NCI-H1092 treated with DMSO at 0.1 percent for 48 hours (cell line): Measurements from ENCODE around the gene ADRA2B.

ENCODE experiments used
- DNase-seq: peaks from one replicate; lab custom pipeline; 2025; lab: John Stamatoyannopoulos, UW

Gene ADRA2B

DNA sequence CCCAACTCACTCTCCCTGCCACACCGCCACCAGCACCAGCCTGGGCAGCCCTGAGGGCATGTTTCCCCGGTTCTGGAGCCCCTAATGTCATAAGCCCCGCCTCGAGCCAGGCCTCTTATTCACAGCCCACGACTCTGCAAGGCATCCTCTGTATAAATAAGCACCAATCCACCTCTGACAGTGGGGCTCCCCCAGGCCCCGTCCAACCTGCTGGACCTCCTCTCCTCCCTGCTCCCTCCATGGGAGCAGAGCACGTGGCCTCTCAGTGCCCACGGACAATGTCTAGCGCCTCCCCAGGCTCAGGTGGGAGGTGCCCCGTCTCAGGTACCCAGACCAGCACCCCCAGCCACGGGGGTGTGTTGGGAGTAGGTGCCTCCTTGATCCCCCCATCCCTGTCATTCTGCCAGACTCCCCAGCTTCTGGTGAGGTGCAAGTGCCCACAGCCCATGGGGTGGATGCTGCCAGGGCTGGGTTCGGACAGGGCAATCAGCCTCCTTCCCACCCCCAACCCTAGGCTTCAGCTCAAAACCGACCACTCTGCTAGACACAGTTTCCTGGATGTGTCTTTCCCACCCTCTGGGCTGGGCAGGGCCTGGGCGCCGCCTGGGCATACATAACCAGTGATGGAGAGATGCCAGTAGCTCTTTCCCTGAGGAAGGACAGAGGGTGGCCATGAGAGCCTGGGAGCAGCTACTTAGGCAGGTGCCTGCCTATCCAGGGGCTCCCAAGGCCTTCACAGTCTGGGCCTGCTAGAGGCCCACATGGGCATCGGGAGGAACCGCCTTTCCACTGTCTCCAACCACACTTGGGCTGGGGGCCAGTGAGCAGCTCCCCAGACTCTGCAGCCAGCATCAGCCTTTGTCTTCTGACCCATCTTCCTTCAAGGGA lies 1.6 kb upstream of the ADRA2B start:
- DNase-seq = no peak

- peak; percentile 5 for DNase-seq
Measured at GRCh38 chr2:96116879-96117533, 635 bp upstream of the ADRA2B start.

- DNase-seq = no peak
Measured at GRCh38 chr2:96115631-96116423, 544 bp downstream of the ADRA2B start.

DNA sequence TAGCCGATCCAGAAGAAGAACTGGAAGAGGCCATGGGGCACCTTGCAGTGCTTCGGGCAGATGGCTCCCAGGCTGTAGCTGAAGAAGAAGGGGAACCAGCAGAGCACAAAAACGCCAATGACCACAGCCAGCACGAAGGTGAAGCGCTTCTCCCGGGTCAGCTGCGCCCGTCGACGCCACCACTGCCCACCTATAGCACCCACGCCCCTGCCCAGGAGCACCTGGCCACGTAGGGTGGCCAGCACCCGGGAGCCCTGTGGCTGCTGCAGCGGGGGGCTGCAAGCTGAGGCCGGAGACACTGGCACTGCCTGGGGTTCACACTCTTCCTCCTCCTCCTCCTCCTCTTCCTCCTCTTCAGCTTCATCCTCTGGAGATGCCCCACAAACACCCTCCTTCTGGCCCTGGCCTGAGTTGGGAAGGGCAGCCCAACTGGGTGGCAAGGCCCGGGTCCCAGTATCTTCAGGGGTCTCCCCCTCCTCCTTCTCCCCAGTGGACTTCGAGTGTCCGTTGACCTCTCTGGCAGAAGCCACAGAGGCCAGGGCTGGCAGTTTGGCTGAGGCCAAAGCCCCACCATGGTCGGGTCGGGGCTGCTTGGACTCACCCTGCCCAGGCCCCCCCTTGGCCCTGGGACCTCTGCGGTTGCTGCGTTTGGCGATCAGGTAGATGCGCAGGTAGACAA lies 1.3 kb downstream of the ADRA2B start:
- no peak for DNase-seq

- no peak for DNase-seq
Measured at GRCh38 chr2:96114546-96114902, 1.8 kb downstream of the ADRA2B start.

DNA sequence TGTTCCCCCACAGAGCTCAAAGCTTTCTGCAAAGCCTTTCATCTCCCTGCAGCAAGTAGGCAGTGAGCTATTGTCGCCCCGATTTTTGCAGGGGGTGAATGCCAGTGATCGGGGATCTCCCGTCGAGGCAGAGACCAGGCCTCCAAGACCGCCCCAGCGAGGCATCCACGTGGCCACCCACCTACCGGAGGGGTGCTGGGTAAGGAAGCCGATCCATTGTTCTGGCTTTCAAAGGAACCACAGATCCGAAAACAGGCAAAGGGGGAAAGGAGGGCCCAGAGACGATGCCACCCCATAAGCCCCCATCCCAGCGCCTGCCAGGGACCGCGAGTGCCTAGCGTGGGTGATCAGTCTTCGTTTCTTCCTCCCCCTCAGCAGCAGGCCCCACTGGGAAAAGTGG lies 2.4 kb downstream of the ADRA2B start:
- no peak for DNase-seq

GRCh38 chr2:96113367-96113677 lies 3.0 kb downstream of the ADRA2B start:
- no peak for DNase-seq

DNA sequence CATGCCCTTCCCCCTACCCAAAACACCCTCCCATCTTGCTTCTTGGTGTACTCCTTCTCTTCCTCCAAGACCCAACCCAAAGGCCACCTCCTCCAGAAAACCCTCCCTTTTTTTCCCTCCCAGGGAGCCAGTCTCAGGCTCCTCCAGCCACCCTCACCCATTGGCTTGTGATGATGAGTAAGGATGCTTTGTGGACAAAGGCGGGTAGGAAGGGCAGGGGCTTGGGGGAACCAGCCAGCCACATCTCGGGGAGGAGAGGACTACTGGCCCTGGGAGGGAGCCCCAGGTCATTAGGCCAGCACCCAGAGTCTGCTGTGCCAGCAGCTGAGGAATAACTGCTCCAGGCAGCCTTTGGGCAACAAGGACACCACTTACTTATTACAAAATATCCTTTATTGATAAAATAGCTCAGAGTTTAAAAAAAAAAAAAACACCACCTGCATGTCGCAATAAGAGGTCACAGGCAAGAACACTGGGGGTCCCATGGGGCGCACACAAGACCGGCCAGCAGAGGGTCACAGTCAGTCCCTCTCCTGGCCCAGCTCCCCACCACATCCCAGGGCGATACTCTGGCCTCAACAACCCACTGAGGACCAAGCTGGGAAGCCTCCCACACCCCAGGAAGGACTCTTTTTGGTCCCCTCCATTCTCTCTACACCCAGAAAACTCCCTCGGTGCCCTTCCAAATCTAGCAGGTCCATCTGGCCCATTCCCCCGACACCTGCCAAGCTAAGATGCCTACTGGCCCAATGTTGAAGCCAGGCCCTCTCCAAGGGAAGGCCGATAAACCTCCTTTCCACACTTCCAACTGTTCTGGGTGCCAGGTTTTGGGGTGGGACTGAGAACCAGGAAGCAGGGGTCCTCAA lies 3.6 kb downstream of the ADRA2B start:
- DNase-seq = no peak

DNA sequence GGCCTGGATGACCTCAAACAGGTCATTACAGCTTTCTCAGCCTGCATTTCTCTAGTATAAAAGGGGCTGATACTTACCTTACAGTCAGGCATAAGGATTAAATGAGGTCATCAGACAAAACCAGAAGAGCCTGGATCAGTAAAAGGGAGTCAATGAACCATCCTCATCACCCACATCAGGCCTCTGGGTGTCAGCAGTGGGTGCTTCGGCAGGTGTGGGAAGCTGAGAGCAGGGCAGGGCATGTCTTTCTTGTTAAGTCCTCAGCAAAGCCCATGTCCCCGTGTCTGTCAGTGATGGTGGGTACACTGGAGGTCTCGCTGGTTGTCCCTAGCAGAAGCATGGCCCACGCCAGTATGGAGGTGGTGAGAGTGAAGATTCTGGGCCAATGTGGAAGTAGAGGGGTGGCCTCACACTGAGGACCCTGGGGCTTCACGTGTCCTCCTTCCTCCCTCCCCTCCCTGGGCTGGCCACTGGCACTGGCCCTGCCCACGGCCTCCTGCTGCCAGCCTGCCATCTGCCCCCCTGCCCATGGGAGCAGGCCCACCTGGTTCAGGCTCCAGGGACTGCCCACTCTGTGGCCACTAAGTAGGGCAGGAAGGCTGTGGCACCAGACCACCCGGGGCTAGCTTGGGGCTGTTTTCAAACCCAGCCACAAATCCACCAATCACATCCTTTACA lies 4.4 kb downstream of the ADRA2B start:
- DNase-seq = no peak

DNA sequence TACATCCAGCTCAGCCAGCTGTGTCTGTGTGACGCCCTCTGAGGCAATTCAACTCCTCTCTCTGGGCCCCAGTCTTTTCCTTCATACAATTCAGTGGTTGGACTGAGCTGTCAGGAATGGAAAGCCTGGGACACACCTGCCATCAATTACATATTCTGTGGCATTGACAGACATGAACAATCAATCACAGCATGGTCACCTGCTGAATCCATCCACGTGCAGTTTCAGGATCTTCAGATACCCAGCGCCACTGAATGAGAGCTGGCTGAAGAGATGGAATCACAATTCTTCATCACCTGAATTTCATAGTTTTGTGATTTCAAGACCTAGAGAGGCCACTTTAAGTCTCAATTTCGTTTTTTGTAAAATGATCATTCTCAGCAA lies 5.1 kb downstream of the ADRA2B start:
- DNase-seq = no peak

GRCh38 chr2:96110621-96111256 lies 5.6 kb downstream of the ADRA2B start:
- DNase-seq = no peak

DNA sequence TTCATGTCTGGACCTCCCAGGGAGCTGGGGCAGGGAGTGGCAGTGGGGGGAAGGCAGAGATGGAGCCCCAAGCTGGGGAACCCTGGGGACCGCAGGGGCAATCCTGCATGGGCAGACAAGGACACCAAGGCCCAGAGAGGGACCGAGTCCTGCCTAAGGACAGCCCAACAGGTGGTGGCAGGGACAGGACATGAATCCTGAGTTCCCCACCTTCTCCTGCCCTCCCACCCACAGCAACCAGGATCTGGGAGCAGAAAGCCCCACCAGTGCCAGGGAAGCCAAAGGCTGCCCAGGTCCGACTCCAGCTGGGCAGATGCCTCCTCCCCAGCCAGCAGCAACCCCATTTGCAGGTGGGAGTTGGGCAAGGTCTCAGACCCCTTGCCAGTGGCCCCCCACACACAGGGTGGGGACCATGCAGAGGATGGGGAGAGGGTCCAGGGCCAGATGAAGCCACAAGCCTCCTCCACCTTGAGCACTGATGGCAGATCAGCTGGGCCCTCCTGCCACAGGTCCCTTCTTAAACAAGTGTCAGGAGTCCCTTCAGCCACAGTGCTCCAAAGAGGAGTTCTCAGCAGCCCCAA lies 6.3 kb downstream of the ADRA2B start:
- DNase-seq = no peak

DNA sequence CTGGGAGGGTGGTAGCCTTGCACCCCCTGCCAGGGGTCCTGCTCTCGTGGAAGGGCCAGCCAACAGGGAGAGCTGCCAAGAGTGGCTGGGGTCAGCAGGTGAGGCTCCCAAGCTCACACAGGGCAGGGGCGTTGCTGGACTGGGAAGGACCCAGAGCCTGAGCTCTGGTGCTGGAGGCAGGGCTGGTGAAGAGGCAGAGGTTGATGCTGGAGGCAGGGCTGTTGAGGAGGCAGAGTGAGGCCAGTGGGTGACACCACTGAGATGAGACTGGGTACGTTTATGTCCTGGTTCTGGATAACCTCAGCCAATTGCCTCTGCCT lies 7.0 kb downstream of the ADRA2B start:
- no peak for DNase-seq

GRCh38 chr2:96108541-96109360 lies 7.6 kb downstream of the ADRA2B start:
- no peak for DNase-seq

DNA sequence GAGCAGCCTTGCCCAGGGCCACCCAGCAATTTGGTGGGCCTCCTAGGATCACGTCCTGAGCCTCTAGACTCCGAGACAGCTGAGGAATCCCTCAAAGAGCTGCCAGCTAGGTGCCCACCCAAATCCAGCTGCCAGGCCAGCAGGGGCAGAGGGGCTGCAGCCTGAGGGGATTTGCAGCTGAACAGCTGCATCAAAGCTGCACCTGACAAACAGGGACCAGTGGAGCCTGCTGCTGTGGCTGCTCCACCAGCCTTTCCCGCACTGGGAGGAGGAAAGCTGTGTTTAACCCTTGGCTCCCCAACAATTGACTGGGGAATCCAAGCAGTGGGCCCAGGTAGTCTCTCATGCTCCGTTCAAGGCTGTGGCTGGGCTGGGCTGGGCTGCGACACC lies 8.2 kb downstream of the ADRA2B start:
- no peak for DNase-seq

DNA sequence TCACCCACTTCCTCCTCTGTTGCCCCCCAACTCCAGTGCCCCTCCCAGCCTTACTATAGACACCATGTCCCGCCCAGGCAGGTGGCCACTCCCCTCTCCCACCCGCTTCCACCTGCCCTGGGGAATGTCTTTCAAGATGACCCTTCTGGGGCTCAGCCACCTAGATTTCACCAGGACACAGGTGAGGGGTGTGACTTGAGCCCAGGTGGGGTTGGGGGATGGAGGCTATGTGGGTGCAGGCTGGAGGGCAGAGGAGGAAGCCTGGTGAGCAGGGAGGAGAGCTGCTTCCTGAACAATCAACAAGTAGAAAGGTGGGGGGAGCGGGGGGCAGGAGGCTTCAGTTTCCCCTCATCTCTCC lies 8.7 kb downstream of the ADRA2B start:
- no peak for DNase-seq

- DNase-seq = no peak
Measured at GRCh38 chr2:96106991-96107707, 9.2 kb downstream of the ADRA2B start.

- no peak for DNase-seq
Measured at GRCh38 chr2:96105994-96106715, 10.2 kb downstream of the ADRA2B start.
